Muscle of leg (tissue), 11 donors: ENCODE data around the gene CREB3L4. TPM values are rescaled to one million over a fixed set of nuclear protein-coding genes. Genes with fewer than 3 reads are reported as not detected.
"Not testable (repeated sequence)": the region's sequence is repeated elsewhere in the genome, so short reads cannot be mapped to it uniquely, and the experiment has no call there.

ENCODE experiments used
- DNase-seq: peaks from one replicate; pipeline ENCODE4 v3.0.0; 2013
- H3K27ac ChIP-seq: one replicate; pipeline ENCODE4 v1.5.1; 2013; ENCODE audit warnings: mild to moderate bottlenecking, low read length, control low read depth
- H3K27me3 ChIP-seq: one replicate; pipeline ENCODE4 v1.6.1; 2013; ENCODE audit warnings: low read length; ENCODE audit not compliant: control insufficient read depth, insufficient read depth
- H3K36me3 ChIP-seq: one replicate; pipeline ENCODE4 v1.6.1; 2013; ENCODE audit warnings: low read length; ENCODE audit not compliant: control insufficient read depth, insufficient read depth
- H3K4me1 ChIP-seq: one replicate; pipeline ENCODE4 v1.6.1; 2013; ENCODE audit warnings: low read length; ENCODE audit not compliant: control insufficient read depth, insufficient read depth
- H3K4me3 ChIP-seq: one replicate; pipeline ENCODE4 v1.5.1; 2013; ENCODE audit warnings: low read length, control low read depth
- H3K9me3 ChIP-seq: replicated peaks from 2 replicates; pipeline ENCODE4 v1.6.1; 2013; ENCODE audit warnings: low read depth, low read length; ENCODE audit not compliant: control insufficient read depth
- WGBS: methylation state at CpG from one replicate; pipeline ENCODE4 v1.1.5; 2013; ENCODE audit warnings: missing lambda C conversion rate; ENCODE audit not compliant: insufficient coverage; 5-methylcytosine and 5-hydroxymethylcytosine counted together
- polyA plus RNA-seq, 8 donors: library from polyadenylated mRNA; unstranded; fragments of 120-200 nt; gene quantifications; one replicate each; pipeline versions ENCODE4 v1.2.1 to v1.2.3, GENCODE V29; 2013; ENCODE audit warnings: inconsistent platforms in 1 of 8, low replicate concordance in 1 of 8; ENCODE audit not compliant: insufficient read length in 8 of 8, insufficient read depth in 1 of 8
- total RNA-seq: library from RNA; stranded (reverse); fragments of 120-200 nt; gene quantifications from one replicate; pipeline ENCODE4 v1.2.4, GENCODE V29; 2013

CREB3L4 gene
- total and polyA plus RNA-seq, 9 donors: 9.4 to 15.0 (median 11.7) TPM

GRCh38 chr1:154006136-154006535 is 38.4 kb downstream of the CREB3L4 start:
- Histone ChIP-seq H3K4me1 (no peaks in the 10 kb centered on the region), H3K27me3 (no peaks in the 10 kb centered on the region), H3K36me3 (no peaks in the 10 kb centered on the region), H3K4me3 (no peak overlapping the region), H3K9me3 (no peaks in the 10 kb centered on the region), H3K27ac (no peak overlapping the region)
- no CpG with 5 or more reads among the region's 3 CpGs for WGBS
- DNase-seq: no peak

GRCh38 chr1:154012129-154012528 is 44.4 kb downstream of the CREB3L4 start:
- Histone ChIP-seq H3K27me3 (no peaks in the 10 kb centered on the region), H3K4me3 (no peak overlapping the region), H3K4me1 (no peaks in the 10 kb centered on the region), H3K36me3 (no peaks in the 10 kb centered on the region), H3K9me3 (no peaks in the 10 kb centered on the region), H3K27ac (no peak overlapping the region)
- DNase-seq: no peak
- no CpG with 5 or more reads among the region's 1 CpG for WGBS

GRCh38 chr1:154012543-154012942 is 44.8 kb downstream of the CREB3L4 start:
- not testable (repeated sequence) for DNase-seq, H3K27me3 ChIP-seq, H3K9me3 ChIP-seq, H3K36me3 ChIP-seq, H3K4me3 ChIP-seq, H3K4me1 ChIP-seq, H3K27ac ChIP-seq
- 94% methylated on average over 11 of the region's 14 CpGs for WGBS

GRCh38 chr1:154014154-154014907 is 46.6 kb downstream of the CREB3L4 start:
- no CpG with 5 or more reads among the region's 3 CpGs for WGBS
- no peak for DNase-seq
- Histone ChIP-seq H3K27ac (no peak overlapping the region), H3K36me3 (no peaks in the 10 kb centered on the region), H3K27me3 (no peaks in the 10 kb centered on the region), H3K9me3 (no peaks in the 10 kb centered on the region), H3K4me1 (no peaks in the 10 kb centered on the region), H3K4me3 (no peak overlapping the region)

GRCh38 chr1:154019269-154019668 is 51.6 kb downstream of the CREB3L4 start:
- no peaks in the 10 kb centered on the region for H3K27me3 ChIP-seq
- WGBS: no CpG with 5 or more reads among the region's 4 CpGs
- no peaks in the 10 kb centered on the region for H3K9me3 ChIP-seq
- no peak overlapping the region for H3K4me3 ChIP-seq
- no peaks in the 10 kb centered on the region for H3K4me1 ChIP-seq
- DNase-seq: no peak
- H3K27ac ChIP-seq: no peak overlapping the region
- no peaks in the 10 kb centered on the region for H3K36me3 ChIP-seq

GRCh38 chr1:154019940-154020339 is 52.2 kb downstream of the CREB3L4 start:
- Histone ChIP-seq H3K27ac (no peak overlapping the region), H3K4me3 (no peak overlapping the region), H3K36me3 (no peaks in the 10 kb centered on the region), H3K9me3 (no peaks in the 10 kb centered on the region), H3K27me3 (no peaks in the 10 kb centered on the region), H3K4me1 (no peaks in the 10 kb centered on the region)
- no peak for DNase-seq
- no CpG with 5 or more reads among the region's 1 CpG for WGBS

Other genes starting within 250 kb of the CREB3L4 start
- gene INTS3, start 239.9 kb upstream of the CREB3L4 start, total RNA-seq: 28.5 TPM
- gene INTS3, start 239.9 kb upstream of the CREB3L4 start, polyA plus RNA-seq: 10 to 100 TPM; 33.9 to 48.6 (median 39.3) TPM
- 24.2 TPM for gene SLC27A3, start 192.5 kb upstream of the CREB3L4 start, total RNA-seq
- 10 to 100 TPM; 17.7 to 32.7 (median 26.2) TPM for gene SLC27A3, start 192.5 kb upstream of the CREB3L4 start, polyA plus RNA-seq
- 8.8 TPM for gene GATAD2B, start 44.9 kb upstream of the CREB3L4 start, total RNA-seq
- gene GATAD2B, start 44.9 kb upstream of the CREB3L4 start, polyA plus RNA-seq: 10 to 100 TPM; 11.3 to 18.3 (median 14.2) TPM
- gene DENND4B, start 21.2 kb upstream of the CREB3L4 start, total RNA-seq: 11.8 TPM
- gene DENND4B, start 21.2 kb upstream of the CREB3L4 start, polyA plus RNA-seq: 10 to 100 TPM; 21.7 to 35.7 (median 31.2) TPM
- gene CRTC2, start 9.3 kb upstream of the CREB3L4 start, total RNA-seq: 7.0 TPM
- gene CRTC2, start 9.3 kb upstream of the CREB3L4 start, polyA plus RNA-seq: 10 to 100 TPM; 17.6 to 28.6 (median 22.5) TPM
- 44.4 TPM for gene SLC39A1, start 4.4 kb upstream of the CREB3L4 start, total RNA-seq
- gene SLC39A1, start 4.4 kb upstream of the CREB3L4 start, polyA plus RNA-seq: 10 to 100 TPM; 33.0 to 59.2 (median 45.5) TPM
- gene JTB, start 9.8 kb downstream of the CREB3L4 start, total RNA-seq: 105 TPM
- 10 to 100 TPM; 70.2 to 98.2 (median 85.0) TPM for gene JTB, start 9.8 kb downstream of the CREB3L4 start, polyA plus RNA-seq
- 21.5 TPM for gene RAB13, start 18.4 kb downstream of the CREB3L4 start, total RNA-seq
- gene RAB13, start 18.4 kb downstream of the CREB3L4 start, polyA plus RNA-seq: 100 to 1,000 TPM in 3 of 8 donors, 10 to 100 TPM in 5; 71.8 to 109 (median 85.8) TPM
- gene RPS27, start 22.9 kb downstream of the CREB3L4 start, total RNA-seq: 7,680 TPM
- 1,000 to 10,000 TPM; 3,165 to 4,385 (median 3,796) TPM for gene RPS27, start 22.9 kb downstream of the CREB3L4 start, polyA plus RNA-seq
- gene NUP210L, start 187.2 kb downstream of the CREB3L4 start, total RNA-seq: 0.04 TPM
- gene NUP210L, start 187.2 kb downstream of the CREB3L4 start, polyA plus RNA-seq: under 1 TPM in 4 of 8 donors, not detected in 4; 0.04 to 0.19 (median 0.11) TPM
- 281 TPM for gene TPM3, start 224.2 kb downstream of the CREB3L4 start, total RNA-seq
- 1,000 to 10,000 TPM in 1 of 8 donors, 100 to 1,000 TPM in 7; 374 to 1,141 (median 473) TPM for gene TPM3, start 224.2 kb downstream of the CREB3L4 start, polyA plus RNA-seq
- not detected for gene CFAP141, start 238.4 kb downstream of the CREB3L4 start, total RNA-seq
- gene CFAP141, start 238.4 kb downstream of the CREB3L4 start, polyA plus RNA-seq: under 1 TPM in 1 of 8 donors, not detected in 7; 0.33 TPM